RWPE1 (cell line): ENCODE results near the gene SHISA8.

Experiments
- CTCF ChIA-PET: fragments of 350-600 bp; sonication (Branson Sonifier 250); formaldehyde crosslinking; extraction: SDS; loops from one replicate; lab custom pipeline; 2021; lab: Yijun Ruan, JAX
- POLR2A ChIA-PET: fragments of 400-600 bp; formaldehyde crosslinking; extraction: SDS; loops from one replicate; lab custom pipeline; 2020; ENCODE audit warnings: antibody characterized with exemption; ENCODE audit not compliant: low non-redundant PET; lab: Yijun Ruan, JAX
- DNase-seq: peaks from one replicate; pipeline ENCODE4 v3.0.0; 2012; ENCODE audit warnings: low spot score
- H3K27ac ChIP-seq: fragments of 450-650 bp; 2 replicates; pipeline ENCODE4 v1.5.1; 2017
- CTCF ChIP-seq: fragments of 450-650 bp; conservative IDR thresholded peaks from 2 replicates; pipeline ENCODE4 v1.5.1; 2017; ENCODE audit warnings: low read depth, mild to moderate bottlenecking

SHISA8 gene

GRCh38 chr22:41910050-41911000, 4.5 kb downstream of the SHISA8 start:
- no peak overlapping the region for H3K27ac ChIP-seq
- no peak for TF ChIP-seq CTCF
- ChIA-PET CTCF (no interaction called here), POLR2A (no interaction called here)
- no peak for DNase-seq

GRCh38 chr22:41909310-41910049, 5.4 kb downstream of the SHISA8 start:
- ChIA-PET CTCF (no interaction called here), POLR2A (no interaction called here)
- DNase-seq, result no peak
- no peak for TF ChIP-seq CTCF
- H3K27ac ChIP-seq, result peak overlapping the region; percentile 57; the same call in 1 of the 2 replicates

GRCh38 chr22:41908411-41909309, 6.2 kb downstream of the SHISA8 start:
- ChIA-PET CTCF (interaction anchor here (0.6 kb wide), 1 partner anchor 44 kb away, joined by 4 read pairs; no protein-coding TSS in a partner anchor), POLR2A (no interaction called here)
- TF ChIP-seq CTCF, result no peak
- DNase-seq, result no peak
- H3K27ac ChIP-seq, result peak overlapping the region; percentile 57

GRCh38 chr22:41907436-41908401, 7.2 kb downstream of the SHISA8 start:
- POLR2A ChIA-PET, result no interaction called here
- CTCF ChIA-PET, result interaction anchor here (0.5 to 0.6 kb wide), 2 partner anchors 43 to 714 kb away, joined by 3 to 4 read pairs; no protein-coding TSS in a partner anchor
- peak overlapping the region; percentile 57 for H3K27ac ChIP-seq
- no peak for TF ChIP-seq CTCF
- DNase-seq, result no peak

- H3K27ac ChIP-seq, result peak overlapping the region; percentile 57
- ChIA-PET CTCF (no interaction called here), POLR2A (no interaction called here)
- no peak for DNase-seq
- TF ChIP-seq CTCF, result no peak
Measured at GRCh38 chr22:41906822-41907221, 8.1 kb downstream of the SHISA8 start.
